Stimulated activated CD8-positive, alpha-beta memory T cell treated with anti-CD3 and anti-CD28 coated beads, Interleukin-15, amount 100 ng/mL, for 24 hours (primary cell): ENCODE measurements around the gene CHMP4B.

Source experiments
- DNase-seq: peaks from one replicate; pipeline ENCODE4 v3.0.0-alpha.2; 2020; ENCODE audit warnings: low read depth

CHMP4B gene

DNA sequence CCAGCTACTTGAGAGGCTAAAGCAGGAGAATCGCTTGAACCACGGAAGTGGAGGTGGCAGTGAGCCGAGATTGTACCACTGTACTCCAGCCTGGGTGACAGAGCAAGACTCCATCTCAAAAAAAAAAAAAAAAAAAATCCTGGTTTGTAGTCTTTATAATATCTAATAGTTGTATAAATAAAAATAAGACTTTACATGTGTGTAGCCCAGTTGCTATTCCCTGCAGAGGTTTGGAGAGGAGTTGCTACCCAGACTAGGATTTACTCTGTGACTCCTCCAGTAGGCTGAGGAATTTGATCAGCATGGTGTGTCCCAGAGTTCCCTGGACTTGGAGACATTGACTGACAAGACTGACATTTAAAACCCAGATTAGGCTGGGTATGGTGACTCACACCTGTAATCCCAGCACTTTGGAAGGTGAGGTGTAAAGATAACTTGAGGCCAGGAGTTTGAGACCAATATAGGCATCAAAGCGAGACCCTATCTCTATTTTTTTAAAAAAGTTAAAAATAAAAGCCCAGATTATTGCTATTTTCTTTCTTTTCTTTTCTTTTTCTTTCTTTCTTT is 10.2 kb downstream of the CHMP4B start:
- no peak for DNase-seq

DNA sequence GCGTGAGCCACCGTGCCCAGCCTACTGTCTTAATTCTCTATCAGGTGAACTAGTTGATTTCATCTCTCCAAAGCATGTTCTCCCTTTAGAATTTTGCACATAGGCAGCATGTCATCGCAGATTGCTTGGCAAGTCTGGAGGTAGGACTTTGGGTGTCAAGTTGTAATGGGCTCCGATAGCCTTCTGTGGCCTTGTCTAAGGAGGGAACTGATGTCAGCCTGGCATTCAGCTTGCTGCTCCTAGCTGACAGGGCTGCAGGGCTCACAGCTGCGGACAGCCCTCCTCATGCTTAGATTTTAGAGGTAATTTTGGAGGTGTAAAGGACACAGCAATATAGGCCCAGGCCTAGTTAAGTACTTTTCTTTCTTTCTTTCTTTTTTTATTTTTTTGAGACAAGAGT is 11.3 kb downstream of the CHMP4B start:
- DNase-seq: no peak

DNA sequence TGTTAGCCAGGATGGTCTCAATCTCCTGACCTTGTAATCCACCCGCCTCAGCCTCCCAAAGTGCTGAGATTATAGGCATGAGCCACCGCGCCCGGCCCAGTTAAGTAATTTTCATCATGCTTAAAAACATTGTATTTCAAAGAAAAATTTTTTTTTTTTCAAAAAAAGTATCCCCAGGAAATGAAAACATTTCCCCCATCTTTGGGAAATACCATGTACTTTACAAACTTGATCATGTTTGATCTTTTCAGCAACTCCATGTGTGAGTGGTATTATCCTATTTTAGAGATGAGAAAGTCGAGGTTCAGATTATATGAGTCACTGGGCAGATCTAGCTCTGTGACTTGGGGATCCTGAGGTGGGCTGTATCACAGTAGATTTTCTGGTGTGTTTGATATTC is 11.8 kb downstream of the CHMP4B start:
- DNase-seq: no peak

DNA sequence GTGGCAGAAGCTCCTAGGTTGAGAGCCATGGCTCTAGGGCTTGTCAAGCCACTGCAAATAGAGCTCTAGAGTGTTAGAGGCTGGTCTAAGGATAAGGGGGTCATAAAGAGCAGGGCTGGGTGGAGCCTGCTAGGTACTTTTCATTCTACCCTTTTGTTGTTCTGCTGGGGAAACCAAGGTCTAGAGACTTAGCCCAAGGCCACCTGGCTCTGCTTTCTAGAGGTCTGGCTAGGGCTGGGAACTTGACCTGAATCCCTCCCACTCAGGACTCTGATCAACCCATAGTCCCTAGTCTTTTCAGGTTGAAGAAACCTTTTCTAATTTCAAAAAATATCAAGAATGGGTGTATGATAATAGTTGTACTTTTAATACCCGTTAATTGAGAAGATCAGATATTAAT is 13.7 kb downstream of the CHMP4B start:
- DNase-seq: no peak

DNA sequence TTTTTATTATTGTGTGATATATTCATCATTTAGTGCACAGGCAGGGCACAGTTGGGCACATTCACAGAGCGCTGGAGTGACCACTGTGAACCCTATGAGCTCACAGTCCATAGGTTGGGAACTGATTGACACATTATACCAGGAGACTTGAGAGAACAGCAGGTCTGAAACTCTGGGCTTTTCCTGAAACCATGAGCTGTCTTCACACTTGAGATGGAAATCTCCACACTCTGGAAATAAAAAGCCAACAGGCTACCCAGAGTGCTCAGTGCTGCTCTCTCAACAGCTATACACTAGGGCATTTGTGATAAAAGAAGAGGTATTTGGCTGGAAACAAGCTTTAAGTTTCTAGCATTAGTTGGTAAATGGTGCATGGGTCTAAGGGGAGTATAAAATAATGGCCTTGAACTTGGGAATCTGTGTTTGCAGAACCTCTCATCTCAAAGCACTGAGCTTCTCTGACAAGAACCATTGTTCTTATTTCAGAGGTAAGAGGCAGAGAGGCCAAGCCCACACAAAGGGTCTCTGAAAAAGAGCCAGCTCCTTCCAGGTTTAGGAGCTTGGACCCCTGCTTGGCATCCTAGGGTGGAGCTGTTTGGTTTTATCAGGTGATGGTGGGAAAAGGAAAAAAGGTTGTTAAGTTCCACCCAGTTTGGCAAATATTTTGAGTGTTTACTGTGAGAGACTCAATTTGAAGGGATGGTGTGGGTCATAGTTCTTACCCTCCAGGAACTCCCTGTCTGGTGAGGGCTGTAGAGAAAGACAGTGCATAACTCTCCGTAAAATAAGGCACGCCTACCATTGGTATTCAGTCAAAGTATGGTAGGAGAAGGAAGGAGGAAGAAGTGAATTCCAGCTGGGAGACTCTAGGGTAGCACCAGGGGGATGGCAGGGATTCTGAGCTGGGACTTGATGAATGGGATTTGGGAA is 14.5 kb downstream of the CHMP4B start:
- DNase-seq: no peak

DNA sequence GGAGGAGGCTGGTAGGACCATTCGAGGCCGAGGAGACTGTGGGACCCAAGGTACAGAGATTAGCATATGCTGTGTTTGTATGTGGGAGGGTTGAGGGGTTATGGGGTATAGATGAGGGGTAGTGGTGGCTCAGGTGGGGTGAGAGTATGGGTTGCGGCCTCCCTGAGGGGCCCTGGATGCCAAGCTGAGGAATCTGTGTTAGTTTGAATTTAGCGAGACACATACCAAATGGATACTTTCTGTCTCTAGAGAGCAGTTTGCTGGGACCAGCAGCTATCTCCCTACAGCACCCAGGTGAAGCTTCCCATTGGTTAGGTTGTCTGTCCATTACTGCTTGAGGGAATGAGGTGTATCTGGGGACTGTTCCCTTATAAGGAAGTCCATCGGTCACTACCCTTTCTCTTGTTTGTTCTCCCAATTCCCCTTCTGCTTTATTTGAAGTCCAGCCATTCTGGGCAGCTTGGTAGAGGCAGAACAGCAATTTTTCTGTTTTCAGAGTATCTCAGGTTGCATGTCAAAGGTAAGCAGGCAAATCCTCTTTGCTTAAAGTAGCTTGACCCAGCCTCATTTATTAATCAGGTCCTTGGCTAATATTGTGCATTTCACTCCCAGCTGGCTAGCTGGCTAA is 15.2 kb downstream of the CHMP4B start:
- DNase-seq: no peak

DNA sequence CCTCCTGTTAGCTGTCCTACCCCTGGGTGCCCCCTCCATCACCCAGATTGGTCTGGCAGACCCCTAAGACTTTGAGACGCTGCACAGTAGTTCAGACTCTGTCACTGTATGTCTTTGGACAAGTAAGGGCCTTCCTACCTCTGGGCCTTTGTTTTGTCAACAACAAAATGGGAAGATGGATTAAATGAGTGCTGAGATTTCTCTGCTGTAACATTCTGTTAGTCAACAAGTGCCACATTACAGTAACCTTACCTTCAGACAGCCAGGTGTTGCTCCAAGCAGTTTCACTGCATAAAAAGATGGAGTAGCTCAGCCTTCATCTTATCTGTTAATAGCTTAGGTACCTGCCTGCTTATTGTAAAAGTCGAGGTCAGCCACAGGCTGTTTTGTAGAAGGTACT is 16.0 kb downstream of the CHMP4B start:
- no peak for DNase-seq

DNA sequence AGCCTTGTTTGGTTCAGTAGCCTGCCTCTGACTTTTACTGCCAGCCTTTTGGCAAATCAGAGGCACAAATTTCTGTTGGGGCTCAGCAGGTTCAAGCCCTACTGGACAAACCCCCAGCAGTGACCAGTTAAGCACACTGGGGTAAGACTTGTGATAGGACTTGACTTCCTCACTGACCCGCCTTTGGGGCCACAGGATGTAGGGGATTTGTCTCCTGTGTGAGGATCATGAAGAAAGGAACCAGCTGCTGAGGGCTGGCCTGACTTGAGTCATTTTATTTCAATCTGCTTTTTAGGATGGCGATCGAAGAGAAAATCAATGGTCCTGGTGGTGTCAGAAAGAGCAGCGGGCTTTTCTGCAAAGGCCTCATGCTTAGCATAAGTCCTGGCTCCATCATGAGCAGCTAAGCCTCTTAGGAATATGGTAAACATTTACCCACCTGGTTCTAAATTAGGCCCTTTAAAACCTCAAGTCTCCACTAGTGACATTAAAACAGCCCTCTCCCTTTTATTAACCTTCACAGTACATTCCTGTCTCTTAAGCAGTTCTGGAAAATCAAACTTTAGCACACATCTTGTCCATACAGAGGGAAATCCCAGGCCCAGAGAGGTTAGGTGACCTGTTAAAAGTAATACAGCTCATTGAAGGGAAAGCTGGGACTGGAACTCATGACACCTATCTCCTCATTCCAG is 16.6 kb downstream of the CHMP4B start:
- no peak for DNase-seq

DNA sequence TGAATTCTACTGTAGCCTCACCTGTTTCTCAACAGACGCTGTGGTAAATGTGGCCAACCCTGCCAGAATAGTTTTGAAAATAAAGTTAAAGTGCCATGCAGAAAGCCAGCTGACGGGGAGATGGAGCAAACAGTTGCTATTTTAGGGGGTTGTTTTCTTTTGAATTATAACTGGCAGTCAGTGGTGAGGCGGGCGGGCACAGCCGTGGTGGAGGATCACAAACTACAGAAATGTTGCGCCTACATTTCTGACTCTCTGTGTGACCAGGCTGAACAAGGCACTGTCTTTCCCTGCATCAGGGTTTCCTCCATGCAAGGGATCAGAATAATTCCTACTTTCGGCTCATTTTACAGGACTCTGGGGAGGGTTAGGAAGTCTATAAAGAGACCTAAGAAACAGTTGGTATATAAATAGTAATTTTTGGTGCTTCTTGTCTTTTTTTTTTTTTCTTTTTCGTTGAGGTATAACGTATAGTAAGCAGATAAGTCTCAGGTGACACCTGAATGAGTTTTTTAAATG is 17.2 kb downstream of the CHMP4B start:
- DNase-seq: no peak

DNA sequence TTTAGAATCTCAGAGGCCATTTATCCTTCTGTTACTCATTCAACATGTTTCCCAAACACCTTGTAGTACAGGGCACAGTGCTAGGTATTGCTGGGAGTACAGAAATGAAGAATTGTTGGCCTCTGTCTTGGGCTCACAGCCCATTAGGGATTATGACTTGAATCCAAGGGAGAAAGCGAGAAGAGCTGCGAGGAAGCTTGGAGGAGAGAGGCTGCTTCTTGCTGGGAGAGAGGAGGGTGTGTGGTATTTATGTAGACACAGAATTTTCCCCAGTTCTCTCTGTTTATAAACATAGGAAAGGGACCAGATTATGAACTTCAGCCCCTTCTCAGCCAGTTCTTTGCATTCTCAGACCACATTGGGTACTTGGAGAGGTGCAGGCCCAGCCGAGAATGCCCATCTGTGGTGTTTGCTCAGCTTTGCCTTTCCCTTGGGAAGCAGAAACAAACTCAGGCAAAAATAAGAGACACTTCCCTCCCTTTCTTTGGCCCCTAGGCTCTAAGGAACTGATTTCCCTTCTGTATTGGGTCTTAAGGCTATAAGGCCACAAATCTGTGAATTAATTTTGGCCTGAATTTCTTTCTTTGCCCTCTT is 17.9 kb downstream of the CHMP4B start:
- no peak for DNase-seq

DNA sequence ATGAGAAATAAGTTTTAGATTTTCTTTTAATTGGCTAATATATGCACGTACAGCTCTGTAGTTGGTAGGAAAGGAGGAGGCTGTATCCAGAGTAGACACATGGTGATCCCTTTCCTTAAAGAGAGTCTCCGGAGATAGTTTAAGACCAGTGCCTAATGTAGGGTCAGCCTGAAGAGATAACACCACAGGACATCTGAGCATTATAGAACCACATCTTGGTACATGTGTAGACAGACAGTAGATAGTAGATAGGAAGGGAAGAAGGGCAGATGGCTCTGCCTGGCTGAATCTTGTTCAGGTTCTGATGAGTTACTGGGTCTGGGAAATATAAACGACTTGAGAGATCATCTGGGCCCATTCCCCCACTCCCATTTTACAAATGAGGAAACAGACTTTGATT is 18.5 kb downstream of the CHMP4B start:
- DNase-seq: no peak

DNA sequence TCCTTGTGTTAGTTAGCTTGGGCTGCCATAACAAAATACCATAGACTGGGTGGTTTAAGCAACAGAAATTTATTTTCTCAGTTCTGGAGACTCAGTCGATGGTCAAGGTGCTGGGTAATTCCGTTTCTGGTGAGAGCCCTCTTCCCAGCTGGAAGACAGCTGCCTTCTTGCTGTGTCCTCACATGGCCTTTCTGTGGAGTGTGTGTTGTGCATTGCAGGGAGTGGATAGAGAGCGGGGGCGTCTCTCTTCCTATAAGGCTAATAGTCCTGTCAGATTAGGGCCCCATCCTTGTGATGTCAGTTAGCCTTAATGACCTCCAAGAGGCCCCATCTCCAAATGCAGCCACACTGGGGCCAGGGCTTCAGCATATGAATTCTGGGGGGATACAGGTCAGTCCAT is 19.2 kb downstream of the CHMP4B start:
- DNase-seq: no peak

DNA sequence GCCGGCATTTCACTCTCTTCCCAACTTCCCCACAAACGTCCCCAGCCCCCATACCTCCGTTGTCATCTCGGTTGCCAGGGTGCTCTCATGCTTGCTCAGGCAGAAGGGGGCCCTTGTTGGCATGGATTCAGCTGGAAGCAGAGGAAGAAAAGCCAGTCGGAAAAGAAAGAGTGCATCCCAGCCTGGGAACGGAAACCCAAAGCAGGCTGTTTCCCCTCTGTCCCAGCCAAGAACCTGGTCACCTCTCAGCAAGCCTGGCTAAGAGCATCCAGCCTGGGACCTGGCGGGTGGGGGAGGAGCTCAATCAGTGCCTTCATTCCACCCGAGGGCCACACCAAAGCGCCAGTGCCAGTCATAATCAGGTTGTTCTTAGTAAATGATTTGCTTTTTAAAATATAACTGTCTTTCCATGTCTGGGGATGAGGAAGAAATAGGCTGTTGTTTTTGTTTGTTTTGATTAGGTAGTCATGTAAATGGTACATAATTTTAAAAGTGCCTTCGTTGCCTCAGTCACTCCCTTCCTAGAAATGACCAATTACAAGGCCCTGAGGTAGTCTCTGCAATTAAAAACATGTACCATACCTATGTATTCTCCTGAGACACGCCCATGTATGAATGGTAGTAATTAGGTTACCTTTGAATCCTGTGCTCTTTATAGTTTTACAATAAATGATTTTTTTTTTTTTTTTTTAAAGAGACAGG is 21.1 kb downstream of the CHMP4B start:
- DNase-seq: no peak

DNA sequence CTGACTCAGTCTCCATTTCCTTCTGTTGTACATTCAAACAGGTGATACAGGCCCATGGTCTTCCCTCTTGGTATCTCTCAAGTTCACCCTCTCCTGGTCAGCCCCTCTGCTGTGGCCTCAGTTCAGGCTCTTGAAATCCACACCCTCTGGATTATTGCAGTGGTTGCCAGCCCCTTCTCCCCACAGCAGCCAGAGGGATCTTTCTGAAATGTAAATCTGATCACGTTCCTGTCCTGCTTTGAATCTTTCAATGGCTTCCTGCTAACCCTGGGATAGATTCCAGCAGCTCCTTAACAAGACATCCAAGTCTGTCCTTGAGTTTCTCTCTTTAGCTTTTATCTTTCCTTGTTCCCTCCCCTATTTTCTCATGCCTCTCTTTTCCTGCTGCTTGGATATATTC is 22.2 kb downstream of the CHMP4B start:
- DNase-seq: no peak

DNA sequence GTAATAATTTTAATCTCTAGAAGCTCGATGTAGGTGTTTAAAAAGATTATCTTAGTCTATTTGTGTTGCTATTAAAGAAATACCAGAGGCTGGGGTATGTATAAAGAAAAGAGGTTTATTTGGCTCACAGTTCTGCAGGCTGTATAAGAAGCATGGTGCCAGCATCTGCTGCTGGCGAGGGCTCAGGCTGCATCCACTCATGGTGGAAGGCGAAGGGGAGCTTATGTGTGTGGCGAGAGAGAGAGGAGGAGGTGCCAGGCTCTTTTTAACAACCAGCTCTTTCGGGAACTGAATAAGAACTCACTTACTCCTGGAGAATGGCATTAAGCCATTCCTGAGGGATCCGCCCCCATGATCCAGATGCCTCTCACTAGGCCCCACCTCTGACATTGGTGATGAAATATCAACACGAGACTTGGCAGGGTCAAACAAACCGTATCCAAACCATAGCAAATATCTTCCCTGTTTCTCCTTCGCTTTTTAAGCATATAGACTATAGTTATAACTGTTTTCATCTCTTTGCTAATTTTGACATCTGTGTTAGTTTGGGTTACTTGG is 24.5 kb downstream of the CHMP4B start:
- no peak for DNase-seq

DNA sequence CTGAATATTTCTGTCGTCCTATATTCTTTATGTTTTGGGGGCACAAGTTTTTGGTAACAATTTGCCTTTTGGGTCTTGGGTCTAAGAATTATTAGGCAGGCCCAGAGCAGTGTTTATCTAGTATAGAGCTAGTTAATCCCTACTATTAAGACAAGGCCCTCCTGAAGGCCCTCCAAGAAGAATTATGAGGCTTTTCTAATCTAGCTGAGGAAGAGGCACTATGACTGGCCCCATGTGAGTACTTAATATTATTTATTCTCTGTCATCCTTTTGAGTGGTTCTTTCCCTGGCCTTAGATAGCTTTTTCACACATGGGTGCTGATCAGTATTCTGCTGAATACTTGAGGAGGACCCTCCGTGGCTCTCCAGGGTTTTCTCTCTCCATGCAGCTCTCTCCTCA is 25.1 kb downstream of the CHMP4B start:
- no peak for DNase-seq

DNA sequence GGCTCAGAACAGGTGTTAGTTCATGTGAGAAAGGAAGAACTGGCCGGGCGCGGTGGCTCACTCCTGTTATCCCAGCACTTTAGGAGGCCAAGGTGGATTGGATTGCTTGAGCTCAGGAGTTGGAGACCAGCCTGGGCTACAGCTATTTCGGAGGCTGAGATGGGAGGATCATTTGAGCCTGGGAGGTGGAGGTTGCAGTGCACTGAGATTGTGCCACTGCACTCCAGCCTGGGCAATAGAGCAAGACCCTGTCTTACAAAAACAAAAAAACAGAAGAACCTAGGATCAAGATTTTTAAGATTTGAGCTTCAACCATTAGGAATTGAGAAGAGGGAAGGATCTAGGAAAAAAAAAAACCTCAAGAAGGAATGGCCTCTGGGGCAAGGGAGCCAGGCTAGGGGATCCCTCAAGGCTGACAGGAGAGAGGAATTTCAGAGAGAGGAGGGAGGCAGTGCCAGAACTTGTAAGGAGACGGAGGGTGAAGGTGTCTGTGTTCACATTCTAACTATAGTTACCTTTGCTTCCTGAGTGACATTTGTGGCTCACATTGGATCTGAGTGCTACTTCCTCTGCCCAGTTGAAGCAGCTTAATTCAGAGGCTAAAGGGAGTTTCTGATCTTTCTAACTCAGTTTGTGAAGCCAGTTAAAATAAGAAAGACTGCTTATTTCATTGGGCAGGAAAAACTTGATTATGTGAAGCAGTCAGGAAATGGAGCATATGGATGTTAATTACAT is 26.1 kb downstream of the CHMP4B start:
- DNase-seq: no peak

DNA sequence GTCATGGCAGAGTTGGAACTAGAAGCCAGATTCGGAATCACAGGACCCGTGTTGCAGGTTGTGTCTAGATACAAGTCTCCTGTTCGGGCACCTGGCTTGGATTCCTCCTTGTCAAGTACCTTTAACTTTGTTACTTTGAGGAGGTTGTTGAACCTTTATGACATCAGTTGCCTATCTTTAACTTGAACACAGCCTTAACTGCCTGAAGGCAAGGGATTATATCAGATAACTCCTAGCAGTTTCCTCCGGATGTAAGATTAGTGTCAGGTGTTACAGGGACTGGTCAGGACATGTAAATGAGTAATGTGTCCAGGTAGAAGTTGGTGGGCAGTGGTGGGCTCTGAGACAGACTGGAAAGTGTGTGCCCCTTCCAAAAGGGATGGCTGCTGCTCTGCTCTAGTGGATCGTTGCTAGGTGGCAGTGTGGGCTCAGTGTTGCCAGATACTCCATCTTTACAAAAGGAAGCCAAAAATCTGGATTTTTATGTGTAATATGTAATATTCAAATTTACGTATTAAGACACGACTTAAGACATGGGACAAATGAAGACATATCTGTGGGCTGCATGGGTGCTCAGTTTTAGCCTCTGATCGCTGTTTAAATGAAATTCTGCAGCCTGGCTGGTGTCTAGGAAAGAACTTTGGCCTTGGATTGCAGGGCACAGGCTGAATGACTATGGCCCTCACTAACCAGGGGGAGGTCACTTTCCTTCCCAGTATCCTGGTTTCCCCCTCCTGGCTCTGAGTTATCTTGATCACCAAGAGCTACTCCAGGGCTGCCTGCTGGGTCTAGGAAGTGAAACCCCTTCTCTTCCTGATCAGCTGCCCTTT is 27.1 kb downstream of the CHMP4B start:
- DNase-seq: no peak

DNA sequence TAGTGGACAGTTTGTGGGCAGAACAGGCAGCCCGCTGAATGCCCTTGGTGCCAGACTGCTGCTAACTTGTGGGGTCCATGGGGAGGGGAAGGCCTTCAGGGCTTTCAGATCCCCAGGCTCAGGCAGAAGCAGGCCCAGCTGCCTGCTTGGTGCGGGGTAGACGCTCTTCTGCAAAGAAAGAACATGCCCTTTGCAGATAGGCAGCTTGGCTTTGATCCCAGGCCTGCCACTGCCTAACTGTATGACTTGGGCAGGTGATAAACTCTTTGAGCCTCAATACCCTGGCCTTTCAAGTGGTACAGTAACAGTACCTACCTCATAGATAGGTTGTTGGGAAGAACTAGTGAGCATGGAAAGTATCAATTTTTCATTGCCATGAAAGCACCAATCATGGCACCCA is 28.4 kb downstream of the CHMP4B start:
- no peak for DNase-seq

DNA sequence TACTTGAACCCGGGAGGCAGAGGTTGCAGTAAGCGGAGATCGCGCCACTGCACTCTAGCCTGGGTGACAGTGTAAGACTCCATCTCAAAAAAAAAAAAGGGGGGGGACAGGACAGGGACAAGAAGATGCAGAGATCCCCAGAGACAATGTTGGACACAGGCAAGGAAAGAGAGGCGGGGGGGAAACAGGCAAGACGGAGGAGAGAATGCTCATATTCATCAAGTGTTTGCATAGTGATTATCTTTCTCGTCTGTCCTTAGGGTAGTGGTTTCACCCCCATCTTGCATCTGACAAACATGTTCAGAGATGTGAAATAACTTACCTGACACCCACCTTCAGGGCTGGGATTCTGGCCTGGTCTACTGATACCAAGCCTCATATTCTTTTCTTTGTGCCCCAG is 29.0 kb downstream of the CHMP4B start:
- no peak for DNase-seq
